ENCODE measurements around the gene MRPS2. TPM values are rescaled to one million over a fixed set of nuclear protein-coding genes. Genes with fewer than 3 reads are reported as not detected.

MRPS2 gene
- total RNA-seq, 2 donors from 2014 or later = 50.2 to 53.1 TPM

GRCh38 chr9:135489188-135489906 is 11.1 kb upstream of the MRPS2 start:
- H3K4me1 Mint-ChIP-seq = no peaks in the 10 kb centered on the region
- no peaks in the 10 kb centered on the region for H3K9me3 Mint-ChIP-seq
- Histone ChIP-seq H3K9ac (ENCODE audit: extremely low read depth, low read length, poor library complexity, severe bottlenecking) (no peak overlapping the region), H3K27me3 (ENCODE audit: control insufficient read depth, insufficient read depth, low read length, poor library complexity, severe bottlenecking) (no peaks in the 10 kb centered on the region), H3K27ac (ENCODE audit: low read depth, low read length) (no peak overlapping the region), H3K36me3 (ENCODE audit: control insufficient read depth, insufficient read depth, low read length) (peaks cover 14% of the 10 kb centered on the region), H3K9me3 (ENCODE audit: control insufficient read depth, low read length) (no peaks in the 10 kb centered on the region), H3K4me1 (ENCODE audit: control insufficient read depth, insufficient read depth, low read length) (no peaks in the 10 kb centered on the region), H3K4me3 (ENCODE audit: low read length) (no peak overlapping the region)
- WGBS, 2 experiments (ENCODE audit: insufficient coverage in 1 of 2, insufficient read length in 1 of 2) = 90 to 93% methylated on average over 13 to 18 of the region's 18 CpGs
- peaks cover 34% of the 10 kb centered on the region for H3K36me3 Mint-ChIP-seq (ENCODE audit: low read depth)
- H3K27ac Mint-ChIP-seq = no peak overlapping the region
- H3K4me3 Mint-ChIP-seq = no peak overlapping the region
- DNase-seq = no peak
- H3K27me3 Mint-ChIP-seq (ENCODE audit: insufficient read depth) = no peaks in the 10 kb centered on the region
- TF ChIP-seq, protein P1, sequence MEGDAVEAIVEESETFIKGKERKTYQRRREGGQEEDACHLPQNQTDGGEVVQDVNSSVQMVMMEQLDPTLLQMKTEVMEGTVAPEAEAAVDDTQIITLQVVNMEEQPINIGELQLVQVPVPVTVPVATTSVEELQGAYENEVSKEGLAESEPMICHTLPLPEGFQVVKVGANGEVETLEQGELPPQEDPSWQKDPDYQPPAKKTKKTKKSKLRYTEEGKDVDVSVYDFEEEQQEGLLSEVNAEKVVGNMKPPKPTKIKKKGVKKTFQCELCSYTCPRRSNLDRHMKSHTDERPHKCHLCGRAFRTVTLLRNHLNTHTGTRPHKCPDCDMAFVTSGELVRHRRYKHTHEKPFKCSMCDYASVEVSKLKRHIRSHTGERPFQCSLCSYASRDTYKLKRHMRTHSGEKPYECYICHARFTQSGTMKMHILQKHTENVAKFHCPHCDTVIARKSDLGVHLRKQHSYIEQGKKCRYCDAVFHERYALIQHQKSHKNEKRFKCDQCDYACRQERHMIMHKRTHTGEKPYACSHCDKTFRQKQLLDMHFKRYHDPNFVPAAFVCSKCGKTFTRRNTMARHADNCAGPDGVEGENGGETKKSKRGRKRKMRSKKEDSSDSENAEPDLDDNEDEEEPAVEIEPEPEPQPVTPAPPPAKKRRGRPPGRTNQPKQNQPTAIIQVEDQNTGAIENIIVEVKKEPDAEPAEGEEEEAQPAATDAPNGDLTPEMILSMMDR (conservative IDR thresholded peaks at IDR 0.05) = no peak

DNA sequence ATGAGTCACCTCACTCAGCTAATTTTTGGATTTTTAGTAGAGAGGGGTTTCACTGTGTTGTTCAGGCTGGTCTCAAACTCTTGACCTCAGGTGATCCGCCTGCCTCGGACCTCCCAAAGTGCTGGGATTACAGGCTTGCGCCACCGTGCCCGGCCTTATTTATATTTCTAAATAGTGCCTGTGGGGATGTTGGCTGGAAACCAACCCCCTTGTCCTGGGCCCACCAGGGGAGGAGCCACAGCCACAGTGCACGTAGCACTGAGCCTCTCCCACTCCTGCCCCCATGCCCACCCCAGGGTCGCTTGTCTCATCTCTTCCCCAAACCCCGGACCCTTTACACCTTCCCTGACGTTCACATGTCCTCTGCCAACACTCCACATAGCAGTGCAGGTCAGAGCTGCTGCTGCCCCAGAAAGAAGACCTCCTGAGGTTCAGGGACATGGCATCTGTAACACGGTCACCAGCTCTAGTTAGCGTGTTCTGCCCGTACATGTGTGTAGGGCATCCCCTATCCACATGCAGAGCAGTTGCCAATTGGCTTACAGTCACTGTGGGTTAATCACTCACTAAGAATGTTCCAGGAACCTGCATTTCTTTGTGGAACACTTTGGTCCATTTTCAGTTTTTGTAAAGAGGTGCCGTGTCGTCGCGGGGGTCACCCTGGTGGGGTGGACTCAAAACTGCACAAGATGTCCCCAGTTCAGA is 10.2 kb upstream of the MRPS2 start:
- TF ChIP-seq, protein P1 (conservative IDR thresholded peaks at IDR 0.05) = no peak
- Mint-ChIP-seq H3K4me3 (no peak overlapping the region), H3K27ac (no peak overlapping the region), H3K27me3 (ENCODE audit: insufficient read depth) (no peaks in the 10 kb centered on the region), H3K36me3 (ENCODE audit: low read depth) (peaks cover 26% of the 10 kb centered on the region), H3K4me1 (no peaks in the 10 kb centered on the region), H3K9me3 (no peaks in the 10 kb centered on the region)
- H3K9ac ChIP-seq (ENCODE audit: extremely low read depth, low read length, poor library complexity, severe bottlenecking) = no peak overlapping the region
- H3K4me1 ChIP-seq (ENCODE audit: control insufficient read depth, insufficient read depth, low read length) = no peaks in the 10 kb centered on the region
- DNase-seq = no peak
- no peaks in the 10 kb centered on the region for H3K9me3 ChIP-seq (ENCODE audit: control insufficient read depth, low read length)
- no peaks in the 10 kb centered on the region for H3K27me3 ChIP-seq (ENCODE audit: control insufficient read depth, insufficient read depth, low read length, poor library complexity, severe bottlenecking)
- no peak overlapping the region for H3K27ac ChIP-seq (ENCODE audit: low read depth, low read length)
- H3K36me3 ChIP-seq (ENCODE audit: control insufficient read depth, insufficient read depth, low read length) = peaks cover 10% of the 10 kb centered on the region
- no peak overlapping the region for H3K4me3 ChIP-seq (ENCODE audit: low read length)
- 85 to 94% methylated on average over 8 to 16 of the region's 16 CpGs for WGBS, 2 experiments (ENCODE audit: insufficient coverage in 1 of 2, insufficient read length in 1 of 2)

DNA sequence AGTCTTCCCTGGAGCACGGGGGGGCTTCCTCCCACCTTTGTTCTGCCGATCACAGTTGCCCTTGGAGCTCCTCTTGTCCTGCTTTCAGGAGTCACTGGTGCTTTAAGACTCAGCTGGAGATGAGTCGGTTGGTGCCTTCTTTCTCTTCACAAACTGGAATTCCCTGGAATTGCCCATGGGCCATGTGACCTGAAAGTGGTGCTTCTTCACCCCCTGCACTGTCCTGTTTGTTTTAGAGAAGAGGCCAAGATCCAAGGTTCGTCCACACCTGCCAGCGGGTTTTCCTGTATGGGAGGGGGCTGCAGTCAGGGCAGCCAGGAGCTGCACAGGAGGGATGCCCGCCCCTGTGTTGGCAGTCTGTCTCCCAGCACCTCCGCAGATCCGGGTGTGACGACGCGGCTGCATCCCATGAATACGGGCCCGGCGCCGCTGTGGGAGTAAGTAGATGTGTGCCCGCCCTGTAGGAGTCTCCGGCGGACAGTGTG is 9.5 kb upstream of the MRPS2 start:
- Histone ChIP-seq H3K4me3 (ENCODE audit: low read length) (no peak overlapping the region), H3K36me3 (ENCODE audit: control insufficient read depth, insufficient read depth, low read length) (peaks cover 6% of the 10 kb centered on the region), H3K9ac (ENCODE audit: extremely low read depth, low read length, poor library complexity, severe bottlenecking) (no peak overlapping the region), H3K9me3 (ENCODE audit: control insufficient read depth, low read length) (no peaks in the 10 kb centered on the region), H3K27me3 (ENCODE audit: control insufficient read depth, insufficient read depth, low read length, poor library complexity, severe bottlenecking) (no peaks in the 10 kb centered on the region), H3K27ac (ENCODE audit: low read depth, low read length) (no peak overlapping the region), H3K4me1 (ENCODE audit: control insufficient read depth, insufficient read depth, low read length) (no peaks in the 10 kb centered on the region)
- no peak for DNase-seq
- Mint-ChIP-seq H3K4me1 (no peaks in the 10 kb centered on the region), H3K27me3 (ENCODE audit: insufficient read depth) (no peaks in the 10 kb centered on the region), H3K27ac (no peak overlapping the region), H3K4me3 (no peak overlapping the region), H3K9me3 (no peaks in the 10 kb centered on the region), H3K36me3 (ENCODE audit: low read depth) (peaks cover 19% of the 10 kb centered on the region)
- WGBS, 2 experiments (ENCODE audit: insufficient coverage in 1 of 2, insufficient read length in 1 of 2) = 78 to 85% methylated on average over 16 to 18 of the region's 18 CpGs
- TF ChIP-seq, protein P1 (conservative IDR thresholded peaks at IDR 0.05) = no peak
